22Rv1 (cell line): Measurements from ENCODE around the gene ABI3BP.

Source experiments
- ZFX ChIP-seq: fragments of 450-650 bp; IDR thresholded peaks from 2 replicates; pipeline ENCODE4 v1.6.1; 2017; ENCODE audit warnings: antibody characterized with exemption, borderline replicate concordance
- TF ChIP-seq, protein P1 (sequence below): fragments of 450-650 bp; IDR thresholded peaks from 2 replicates; pipeline ENCODE4 v1.5.1; 2017; ENCODE audit warnings: mild to moderate bottlenecking

DNA sequence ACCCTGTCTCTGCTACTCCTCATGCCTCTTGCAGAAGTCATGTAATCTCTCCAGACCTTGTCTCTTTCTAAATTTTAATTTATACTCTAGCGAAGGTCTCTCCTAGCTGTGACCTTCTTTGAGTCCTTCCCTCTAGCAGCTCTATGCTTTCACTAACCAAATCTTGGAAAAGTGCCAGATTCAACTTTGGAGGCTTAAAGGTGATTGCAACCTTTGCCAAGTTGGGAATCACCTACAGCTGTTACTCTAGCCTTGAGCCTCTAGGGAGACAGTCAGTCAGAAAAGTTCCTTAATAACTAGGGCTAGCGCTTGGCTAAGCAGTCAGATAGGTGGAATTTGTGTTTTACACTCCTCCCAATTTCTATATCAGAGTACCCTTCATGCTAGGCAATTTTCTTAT, 46.1 kb upstream of the ABI3BP start:
- TF ChIP-seq, protein P1, sequence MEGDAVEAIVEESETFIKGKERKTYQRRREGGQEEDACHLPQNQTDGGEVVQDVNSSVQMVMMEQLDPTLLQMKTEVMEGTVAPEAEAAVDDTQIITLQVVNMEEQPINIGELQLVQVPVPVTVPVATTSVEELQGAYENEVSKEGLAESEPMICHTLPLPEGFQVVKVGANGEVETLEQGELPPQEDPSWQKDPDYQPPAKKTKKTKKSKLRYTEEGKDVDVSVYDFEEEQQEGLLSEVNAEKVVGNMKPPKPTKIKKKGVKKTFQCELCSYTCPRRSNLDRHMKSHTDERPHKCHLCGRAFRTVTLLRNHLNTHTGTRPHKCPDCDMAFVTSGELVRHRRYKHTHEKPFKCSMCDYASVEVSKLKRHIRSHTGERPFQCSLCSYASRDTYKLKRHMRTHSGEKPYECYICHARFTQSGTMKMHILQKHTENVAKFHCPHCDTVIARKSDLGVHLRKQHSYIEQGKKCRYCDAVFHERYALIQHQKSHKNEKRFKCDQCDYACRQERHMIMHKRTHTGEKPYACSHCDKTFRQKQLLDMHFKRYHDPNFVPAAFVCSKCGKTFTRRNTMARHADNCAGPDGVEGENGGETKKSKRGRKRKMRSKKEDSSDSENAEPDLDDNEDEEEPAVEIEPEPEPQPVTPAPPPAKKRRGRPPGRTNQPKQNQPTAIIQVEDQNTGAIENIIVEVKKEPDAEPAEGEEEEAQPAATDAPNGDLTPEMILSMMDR, result no peak
- TF ChIP-seq ZFX, result no peak
